Activated naive CD4-positive, alpha-beta T cell treated with anti-CD3 and anti-CD28 coated beads, Interleukin-2, amount 50 U/mL, for 24 hours (primary cell): Measurements from ENCODE around the gene KRTAP25-1.

Experiments used
- H3K27ac Mint-ChIP-seq: one replicate; pipeline ENCODE4 v1.8.0; 2021; ENCODE audit warnings: mild to moderate bottlenecking, mixed read lengths
- H3K27me3 Mint-ChIP-seq: one replicate; pipeline ENCODE4 v1.8.0; 2021; ENCODE audit warnings: mixed read lengths
- H3K36me3 Mint-ChIP-seq: one replicate; pipeline ENCODE4 v1.8.0; 2021; ENCODE audit warnings: mixed read lengths
- H3K4me1 Mint-ChIP-seq: one replicate; pipeline ENCODE4 v1.8.0; 2021; ENCODE audit warnings: mixed read lengths
- H3K4me3 Mint-ChIP-seq: one replicate; pipeline ENCODE4 v1.8.0; 2021; ENCODE audit warnings: mild to moderate bottlenecking, mixed read lengths
- H3K9me3 Mint-ChIP-seq: one replicate; pipeline ENCODE4 v1.8.0; 2021; ENCODE audit warnings: mixed read lengths

Gene KRTAP25-1

GRCh38 chr21:30269803-30270530 lies 19.3 kb downstream of the KRTAP25-1 start:
- no peaks in the 10 kb centered on the region for H3K4me1 Mint-ChIP-seq
- no peaks in the 10 kb centered on the region for H3K36me3 Mint-ChIP-seq
- peaks cover 7% of the 10 kb centered on the region for H3K9me3 Mint-ChIP-seq

GRCh38 chr21:30268608-30269197 lies 20.6 kb downstream of the KRTAP25-1 start:
- no peak overlapping the region for H3K4me3 Mint-ChIP-seq
- H3K9me3 Mint-ChIP-seq = peaks cover 7% of the 10 kb centered on the region
- no peaks in the 10 kb centered on the region for H3K36me3 Mint-ChIP-seq
- H3K27me3 Mint-ChIP-seq = peaks cover 4% of the 10 kb centered on the region
- H3K4me1 Mint-ChIP-seq = no peaks in the 10 kb centered on the region
- no peak overlapping the region for H3K27ac Mint-ChIP-seq

More at GRCh38 chr21:30269803-30270530, 19.3 kb downstream of the KRTAP25-1 start:
- Mint-ChIP-seq H3K27me3 (peaks cover 4% of the 10 kb centered on the region), H3K4me3 (no peak overlapping the region), H3K27ac (no peak overlapping the region)

- Mint-ChIP-seq H3K36me3 (no peaks in the 10 kb centered on the region), H3K27ac (no peak overlapping the region)
These were observed 31.5 kb downstream of the KRTAP25-1 start for GRCh38 chr21:30257773-30258172.

GRCh38 chr21:30256100-30256499 lies 33.2 kb downstream of the KRTAP25-1 start:
- Mint-ChIP-seq H3K4me3 (no peak overlapping the region), H3K27me3 (peaks cover 4% of the 10 kb centered on the region)

More at GRCh38 chr21:30257773-30258172, 31.5 kb downstream of the KRTAP25-1 start:
- Mint-ChIP-seq H3K9me3 (no peaks in the 10 kb centered on the region), H3K4me3 (no peak overlapping the region), H3K4me1 (no peaks in the 10 kb centered on the region), H3K27me3 (peaks cover 4% of the 10 kb centered on the region)

GRCh38 chr21:30255679-30256078 lies 33.6 kb downstream of the KRTAP25-1 start:
- Mint-ChIP-seq H3K4me1 (no peaks in the 10 kb centered on the region), H3K9me3 (no peaks in the 10 kb centered on the region), H3K36me3 (no peaks in the 10 kb centered on the region), H3K27me3 (peaks cover 4% of the 10 kb centered on the region), H3K27ac (no peak overlapping the region), H3K4me3 (no peak overlapping the region)

More at GRCh38 chr21:30256100-30256499, 33.2 kb downstream of the KRTAP25-1 start:
- H3K4me1 Mint-ChIP-seq = no peaks in the 10 kb centered on the region
- H3K9me3 Mint-ChIP-seq = no peaks in the 10 kb centered on the region
- H3K36me3 Mint-ChIP-seq = no peaks in the 10 kb centered on the region
- H3K27ac Mint-ChIP-seq = no peak overlapping the region

- Mint-ChIP-seq H3K27ac (no peak overlapping the region), H3K9me3 (no peaks in the 10 kb centered on the region), H3K27me3 (peaks cover 2% of the 10 kb centered on the region), H3K4me3 (no peak overlapping the region), H3K36me3 (no peaks in the 10 kb centered on the region), H3K4me1 (no peaks in the 10 kb centered on the region)
These were observed 37.5 kb downstream of the KRTAP25-1 start for GRCh38 chr21:30251781-30252180.

GRCh38 chr21:30249936-30250335 lies 39.4 kb downstream of the KRTAP25-1 start:
- no peaks in the 10 kb centered on the region for H3K4me1 Mint-ChIP-seq
- H3K27me3 Mint-ChIP-seq = peaks cover 2% of the 10 kb centered on the region
- no peaks in the 10 kb centered on the region for H3K9me3 Mint-ChIP-seq
- no peak overlapping the region for H3K27ac Mint-ChIP-seq
- H3K4me3 Mint-ChIP-seq = no peak overlapping the region
- H3K36me3 Mint-ChIP-seq = no peaks in the 10 kb centered on the region

GRCh38 chr21:30248844-30249243 lies 40.5 kb downstream of the KRTAP25-1 start:
- no peaks in the 10 kb centered on the region for H3K36me3 Mint-ChIP-seq
- H3K4me1 Mint-ChIP-seq = no peaks in the 10 kb centered on the region
- H3K9me3 Mint-ChIP-seq = no peaks in the 10 kb centered on the region
- H3K4me3 Mint-ChIP-seq = no peak overlapping the region
- H3K27me3 Mint-ChIP-seq = peaks cover 7% of the 10 kb centered on the region
- H3K27ac Mint-ChIP-seq = no peak overlapping the region

- H3K4me3 Mint-ChIP-seq = no peak overlapping the region
These were observed 44.3 kb downstream of the KRTAP25-1 start for GRCh38 chr21:30245061-30245460.

GRCh38 chr21:30243691-30244090 lies 45.6 kb downstream of the KRTAP25-1 start:
- peaks cover 12% of the 10 kb centered on the region for H3K27me3 Mint-ChIP-seq
- no peak overlapping the region for H3K4me3 Mint-ChIP-seq
- no peaks in the 10 kb centered on the region for H3K4me1 Mint-ChIP-seq
- H3K27ac Mint-ChIP-seq = no peak overlapping the region
- H3K9me3 Mint-ChIP-seq = no peaks in the 10 kb centered on the region
- no peaks in the 10 kb centered on the region for H3K36me3 Mint-ChIP-seq

More at GRCh38 chr21:30245061-30245460, 44.3 kb downstream of the KRTAP25-1 start:
- Mint-ChIP-seq H3K9me3 (no peaks in the 10 kb centered on the region), H3K4me1 (no peaks in the 10 kb centered on the region), H3K36me3 (no peaks in the 10 kb centered on the region), H3K27me3 (peaks cover 12% of the 10 kb centered on the region), H3K27ac (no peak overlapping the region)

- H3K4me1 Mint-ChIP-seq = no peaks in the 10 kb centered on the region
- H3K9me3 Mint-ChIP-seq = no peaks in the 10 kb centered on the region
- H3K27ac Mint-ChIP-seq = no peak overlapping the region
- no peaks in the 10 kb centered on the region for H3K36me3 Mint-ChIP-seq
- H3K27me3 Mint-ChIP-seq = peaks cover 12% of the 10 kb centered on the region
- no peak overlapping the region for H3K4me3 Mint-ChIP-seq
These were observed 48.7 kb downstream of the KRTAP25-1 start for GRCh38 chr21:30240661-30241060.
